ENCODE measurements around the gene UST. TPM values are rescaled to one million over a fixed set of nuclear protein-coding genes. Genes with fewer than 3 reads are reported as not detected.
A peak's percentile ranks its signal among the peaks of the same experiment; 100 is the strongest.

Gene UST
- total RNA-seq, 1 experiment from 2014 or later, result 3.9 TPM

GRCh38 chr6:149079456-149079855 is 332.6 kb downstream of the UST start:
- no peaks in the 10 kb centered on the region for H4K20me1 ChIP-seq (ENCODE audit: low read length)
- no peak overlapping the region for H3K9ac ChIP-seq (ENCODE audit: low read length)
- H2AFZ ChIP-seq (ENCODE audit: low read length), result no peak overlapping the region
- CTCF ChIA-PET, result no interaction called here
- H3K79me2 ChIP-seq (ENCODE audit: low read length), result no peaks in the 10 kb centered on the region
- intact Hi-C loops (cut with micrococcal nuclease), result no loop called here
- H3K9me3 ChIP-seq (ENCODE audit: low read length), result no peaks in the 10 kb centered on the region
- H3K27me3 ChIP-seq (ENCODE audit: low read length), result no peaks in the 10 kb centered on the region
- H3F3A ChIP-seq (ENCODE audit: low read length, unreplicated experiment), result no peaks in the 10 kb centered on the region
- peak overlapping the region; percentile 30 for H3K4me2 ChIP-seq (ENCODE audit: low read length)
- BruUV-seq (replicated peaks), result no TSS peak
- POLR2A ChIA-PET (ENCODE audit: unreplicated experiment), result no interaction called here
- no peak overlapping the region for H3K27ac ChIP-seq (ENCODE audit: low read length)
- TF ChIP-seq EZH2 (IDR thresholded peaks at IDR 0.05; ENCODE audit: low read length, unreplicated experiment) (no peak), EZH2phosphoT487 (IDR thresholded peaks at IDR 0.05; ENCODE audit: borderline replicate concordance, low read length) (no peak), CTCF (conservative IDR thresholded peaks at IDR 0.05; ENCODE audit: low read depth, low read length) (no peak)
- H3K4me1 ChIP-seq (ENCODE audit: insufficient read depth, low read length), result peaks cover 63% of the 10 kb centered on the region
- no peak for ATAC-seq
- H3K4me3 ChIP-seq (ENCODE audit: low read length), result no peak overlapping the region
- no peaks in the 10 kb centered on the region for H3K36me3 ChIP-seq (ENCODE audit: low read depth, low read length)
- no peaks in the 10 kb centered on the region for H3K9me2 ChIP-seq (replicated peaks; ENCODE audit: low read length)
- peak; percentile 20 for DNase-seq

GRCh38 chr6:149079911-149080491 is 333.2 kb downstream of the UST start:
- intact Hi-C loops (cut with micrococcal nuclease), result loop anchor here (5.0 kb wide), 4 partner anchors 237 to 437 kb away; partner anchors contain the start of gene TAB2
- Histone ChIP-seq H2AFZ (ENCODE audit: low read length) (no peak overlapping the region), H3K4me2 (ENCODE audit: low read length) (peak overlapping the region; percentile 30), H3K36me3 (ENCODE audit: low read depth, low read length) (no peaks in the 10 kb centered on the region), H4K20me1 (ENCODE audit: low read length) (no peaks in the 10 kb centered on the region), H3K27me3 (ENCODE audit: low read length) (no peaks in the 10 kb centered on the region), H3K79me2 (ENCODE audit: low read length) (no peaks in the 10 kb centered on the region), H3K9me3 (ENCODE audit: low read length) (no peaks in the 10 kb centered on the region), H3F3A (ENCODE audit: low read length, unreplicated experiment) (no peaks in the 10 kb centered on the region), H3K9me2 (replicated peaks; ENCODE audit: low read length) (no peaks in the 10 kb centered on the region), H3K9ac (ENCODE audit: low read length) (no peak overlapping the region), H3K4me1 (ENCODE audit: insufficient read depth, low read length) (peaks cover 59% of the 10 kb centered on the region), H3K27ac (ENCODE audit: low read length) (no peak overlapping the region), H3K4me3 (ENCODE audit: low read length) (no peak overlapping the region)
- no peak for ATAC-seq
- POLR2A ChIA-PET (ENCODE audit: unreplicated experiment), result no interaction called here
- CTCF ChIA-PET, result no interaction called here
- BruUV-seq (replicated peaks), result no TSS peak
- no peak for DNase-seq
- no peak for TF ChIP-seq EZH2phosphoT487 (IDR thresholded peaks at IDR 0.05; ENCODE audit: borderline replicate concordance, low read length)
- TF ChIP-seq CTCF (conservative IDR thresholded peaks at IDR 0.05; ENCODE audit: low read depth, low read length), result no peak
- no peak for TF ChIP-seq EZH2 (IDR thresholded peaks at IDR 0.05; ENCODE audit: low read length, unreplicated experiment)

GRCh38 chr6:149080511-149080910 is 333.7 kb downstream of the UST start:
- Histone ChIP-seq H3K9ac (ENCODE audit: low read length) (no peak overlapping the region), H4K20me1 (ENCODE audit: low read length) (no peaks in the 10 kb centered on the region), H3F3A (ENCODE audit: low read length, unreplicated experiment) (no peaks in the 10 kb centered on the region), H3K27ac (ENCODE audit: low read length) (no peak overlapping the region), H2AFZ (ENCODE audit: low read length) (no peak overlapping the region), H3K9me2 (replicated peaks; ENCODE audit: low read length) (no peaks in the 10 kb centered on the region), H3K4me2 (ENCODE audit: low read length) (no peak overlapping the region), H3K36me3 (ENCODE audit: low read depth, low read length) (no peaks in the 10 kb centered on the region), H3K4me3 (ENCODE audit: low read length) (no peak overlapping the region), H3K27me3 (ENCODE audit: low read length) (no peaks in the 10 kb centered on the region), H3K79me2 (ENCODE audit: low read length) (no peaks in the 10 kb centered on the region), H3K9me3 (ENCODE audit: low read length) (no peaks in the 10 kb centered on the region), H3K4me1 (ENCODE audit: insufficient read depth, low read length) (peaks cover 54% of the 10 kb centered on the region)
- ATAC-seq (no peak), DNase-seq (no peak)
- ChIA-PET POLR2A (ENCODE audit: unreplicated experiment) (no interaction called here), CTCF (no interaction called here)
- TF ChIP-seq EZH2 (IDR thresholded peaks at IDR 0.05; ENCODE audit: low read length, unreplicated experiment) (no peak), EZH2phosphoT487 (IDR thresholded peaks at IDR 0.05; ENCODE audit: borderline replicate concordance, low read length) (no peak), CTCF (conservative IDR thresholded peaks at IDR 0.05; ENCODE audit: low read depth, low read length) (no peak)
- BruUV-seq (replicated peaks), result no TSS peak
- intact Hi-C loops (cut with micrococcal nuclease), result loop anchor here (5.0 kb wide), 4 partner anchors 237 to 437 kb away; partner anchors contain the start of gene TAB2
